CD4-positive, alpha-beta T cell treated with Interleukin-4 for 1 hour (primary cell): ENCODE results near the gene HFE.
"Not testable (repeated sequence)": the region's sequence is repeated elsewhere in the genome, so short reads cannot be mapped to it uniquely, and the experiment has no call there.

Experiments used
- DNase-seq, 2 donors: peaks; one replicate each; pipeline ENCODE4 v3.0.0-alpha.2; 2020 to 2022

The HFE gene

GRCh38 chr6:26116267-26116666, 29.0 kb downstream of the HFE start:
- DNase-seq: no peak

GRCh38 chr6:26118999-26119398, 31.8 kb downstream of the HFE start:
- no peak for DNase-seq

GRCh38 chr6:26120115-26120514, 32.9 kb downstream of the HFE start:
- DNase-seq: not testable (repeated sequence)

- DNase-seq: no peak
Observed at GRCh38 chr6:26120807-26121140, 33.5 kb downstream of the HFE start.

DNA sequence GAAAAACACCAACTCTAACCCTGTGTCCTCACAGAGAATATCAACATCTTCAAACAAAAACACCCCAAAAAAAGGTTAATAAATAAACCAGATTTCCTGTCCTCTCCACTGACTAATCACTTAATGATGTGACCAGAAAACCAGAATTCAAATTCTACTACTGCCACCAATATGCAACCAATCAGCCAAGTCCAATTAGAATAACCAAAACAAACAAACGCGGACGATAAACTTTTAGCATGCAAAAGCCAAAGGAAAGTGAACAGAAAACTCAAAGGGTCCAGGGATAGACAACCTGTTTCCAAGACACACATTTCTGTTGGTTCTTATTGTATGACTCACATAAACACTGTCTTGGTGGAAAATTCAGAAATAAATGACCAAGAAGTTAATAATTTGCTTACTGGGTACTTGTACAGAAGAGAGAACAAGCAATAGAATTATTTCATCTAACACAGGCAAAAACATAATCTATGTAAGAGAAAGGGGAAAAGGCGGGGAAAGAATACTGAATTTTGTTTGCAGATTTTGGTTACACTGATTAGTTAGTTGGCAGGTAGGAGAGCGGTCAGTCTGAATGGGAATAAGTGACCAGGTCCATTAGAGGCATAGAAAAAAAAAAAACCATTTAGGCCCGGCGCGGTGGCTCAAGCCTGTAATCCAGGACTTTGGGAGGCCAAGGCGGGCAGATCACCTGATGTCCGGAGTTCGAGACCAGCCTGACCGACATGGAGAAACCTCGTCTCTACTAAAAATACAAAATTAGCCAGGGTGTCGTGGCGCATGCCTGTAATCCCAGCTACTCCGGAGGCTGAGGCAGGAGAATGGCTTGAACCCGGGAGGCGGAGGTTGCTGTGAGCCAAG, 34.1 kb downstream of the HFE start:
- DNase-seq: no peak

DNA sequence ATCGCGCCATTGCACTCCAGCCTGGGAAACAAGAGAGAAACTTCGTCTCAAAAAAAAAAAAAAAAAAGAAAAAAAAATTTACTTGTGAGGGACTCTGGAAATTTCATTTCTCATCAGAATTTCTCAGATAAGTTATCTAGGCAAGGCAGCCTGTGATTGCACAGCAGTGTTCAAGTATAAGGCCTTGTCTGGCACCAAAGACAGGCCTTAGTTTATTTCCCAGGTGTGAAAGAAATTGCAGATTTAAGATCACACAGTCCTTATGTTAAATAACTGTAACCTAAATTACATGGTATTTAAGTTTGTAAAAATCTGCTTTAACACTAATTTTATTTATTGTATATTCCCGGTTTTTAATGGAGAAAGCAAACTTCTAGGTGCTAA, 34.8 kb downstream of the HFE start:
- DNase-seq: no peak

DNA sequence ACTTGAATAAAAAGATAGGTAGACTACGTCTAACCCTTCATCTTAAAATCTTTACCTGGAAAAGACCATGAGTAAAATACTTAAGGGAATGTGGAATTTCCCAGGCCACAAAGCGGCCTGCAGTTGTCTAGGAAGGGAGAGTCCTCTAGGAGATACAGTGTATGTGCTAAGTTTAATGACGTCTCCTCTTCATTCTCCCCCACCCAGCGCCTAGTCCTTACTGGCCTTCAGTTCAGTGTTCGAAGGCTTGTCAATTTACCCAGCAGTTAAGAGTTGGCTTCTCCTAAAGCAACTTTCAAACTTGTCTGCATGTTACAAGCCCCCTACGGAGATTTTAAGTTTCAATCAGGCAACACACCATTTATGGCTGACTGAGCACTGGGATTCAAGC, 35.2 kb downstream of the HFE start:
- DNase-seq: no peak

- DNase-seq: peak; percentile 98
Observed at GRCh38 chr6:26122793-26123674, 35.8 kb downstream of the HFE start.

DNA sequence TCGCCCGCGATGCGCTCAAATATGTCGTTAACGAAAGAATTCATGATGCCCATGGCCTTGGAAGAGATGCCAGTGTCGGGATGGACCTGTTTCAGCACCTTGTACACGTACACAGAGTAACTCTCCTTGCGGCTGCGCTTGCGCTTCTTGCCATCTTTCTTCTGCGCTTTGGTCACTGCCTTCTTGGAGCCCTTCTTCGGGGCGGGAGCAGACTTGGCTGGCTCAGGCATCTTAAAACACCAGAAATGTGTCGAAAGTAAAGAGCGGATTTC, 36.4 kb downstream of the HFE start:
- no peak for DNase-seq

DNA sequence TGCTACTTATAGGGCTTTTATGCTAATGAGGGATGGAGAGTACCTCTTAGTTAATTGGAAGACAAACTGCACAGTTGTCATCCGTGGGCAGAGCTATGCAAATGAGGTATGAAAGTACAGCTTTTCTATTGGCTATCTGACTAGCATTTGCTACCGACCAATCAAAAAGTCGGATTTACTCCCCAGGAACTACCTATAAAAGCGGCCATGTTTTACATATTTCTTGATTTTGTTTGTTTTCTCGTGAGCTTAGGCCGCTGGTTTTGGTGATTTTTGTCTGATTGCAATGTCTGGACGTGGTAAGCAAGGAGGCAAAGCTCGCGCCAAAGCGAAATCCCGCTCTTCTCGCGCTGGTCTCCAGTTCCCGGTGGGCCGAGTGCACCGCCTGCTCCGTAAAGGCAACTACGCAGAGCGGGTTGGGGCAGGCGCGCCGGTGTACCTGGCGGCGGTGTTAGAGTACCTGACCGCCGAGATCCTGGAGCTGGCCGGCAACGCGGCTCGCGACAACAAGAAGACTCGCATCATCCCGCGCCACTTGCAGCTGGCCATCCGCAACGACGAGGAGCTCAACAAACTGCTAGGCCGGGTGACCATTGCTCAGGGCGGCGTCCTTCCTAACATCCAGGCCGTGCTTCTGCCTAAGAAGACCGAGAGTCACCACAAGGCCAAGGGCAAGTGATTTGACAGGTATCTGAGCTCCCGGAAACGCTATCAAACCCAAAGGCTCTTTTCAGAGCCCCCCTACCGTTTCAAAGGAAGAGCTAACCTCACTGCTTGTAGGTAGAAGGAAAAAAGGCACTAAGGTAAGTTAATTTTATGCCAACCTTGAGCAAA, 36.9 kb downstream of the HFE start:
- peak; percentile 95 to 98 for DNase-seq

- DNase-seq: no peak
Observed at GRCh38 chr6:26124781-26125685, 37.8 kb downstream of the HFE start.

DNA sequence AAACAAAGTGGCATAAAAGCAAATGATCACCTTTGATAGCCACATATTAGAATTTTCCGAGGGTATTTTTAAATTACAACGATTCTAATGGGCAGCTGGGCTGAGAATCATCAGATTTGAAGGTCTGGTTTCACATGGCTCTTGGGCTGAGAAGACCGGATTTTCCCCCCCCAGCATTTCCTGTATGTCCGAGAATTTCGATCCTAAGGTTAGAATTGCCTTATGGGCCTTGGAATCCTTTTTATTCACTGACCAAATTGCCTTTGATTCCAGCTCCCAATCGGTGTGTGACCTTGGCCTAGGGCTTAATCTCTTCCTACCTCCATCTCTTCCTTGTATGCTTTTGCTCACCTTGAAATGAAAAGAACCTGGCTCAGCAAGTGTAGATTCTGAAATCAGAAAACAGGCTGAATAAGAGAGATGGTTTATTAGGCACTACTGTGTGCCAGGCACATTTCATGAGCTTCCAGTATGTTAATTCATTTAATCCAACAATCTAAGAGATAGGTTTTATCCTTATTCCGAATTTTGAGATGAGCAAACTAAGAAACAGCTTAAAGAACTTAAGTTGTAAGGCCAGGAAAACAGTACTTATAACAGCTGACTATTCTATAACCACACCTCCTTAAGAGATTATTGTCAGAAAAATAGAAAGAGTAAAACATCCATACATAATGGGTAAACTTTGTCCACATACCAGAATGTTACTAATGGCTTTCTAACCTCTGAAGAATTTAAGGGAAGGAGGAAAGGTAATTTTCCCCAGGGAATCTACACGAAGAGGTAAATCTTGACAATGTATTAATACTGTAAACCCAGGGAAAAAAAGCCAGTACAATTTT, 39.4 kb downstream of the HFE start:
- DNase-seq: no peak

- DNase-seq: no peak
Observed at GRCh38 chr6:26128013-26128771, 41.0 kb downstream of the HFE start.

- no peak for DNase-seq
Observed at GRCh38 chr6:26129656-26130055, 42.4 kb downstream of the HFE start.

GRCh38 chr6:26130581-26131249, 43.5 kb downstream of the HFE start:
- no peak for DNase-seq

GRCh38 chr6:26131618-26132017, 44.4 kb downstream of the HFE start:
- DNase-seq: no peak

DNA sequence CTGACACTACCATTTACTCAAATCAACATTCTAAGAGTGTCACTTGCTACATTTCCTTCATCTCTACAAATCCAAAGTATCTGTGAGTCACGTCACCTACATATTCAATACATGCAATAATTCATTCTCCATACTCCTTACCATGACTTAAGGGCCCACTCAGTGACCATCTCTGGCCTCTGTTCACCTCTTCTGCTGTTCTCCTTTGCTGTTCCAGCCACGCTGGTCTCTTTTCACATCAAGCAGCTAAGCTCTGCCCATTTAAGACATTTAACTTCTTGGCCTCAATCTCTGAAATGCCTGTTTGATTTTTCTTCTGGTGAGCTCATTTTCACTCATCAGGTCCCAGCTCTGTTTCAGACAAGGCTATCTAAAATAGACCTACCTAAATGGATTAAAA, 46.5 kb downstream of the HFE start:
- no peak for DNase-seq

- no peak for DNase-seq
Observed at GRCh38 chr6:26136321-26136720, 49.1 kb downstream of the HFE start.

DNA sequence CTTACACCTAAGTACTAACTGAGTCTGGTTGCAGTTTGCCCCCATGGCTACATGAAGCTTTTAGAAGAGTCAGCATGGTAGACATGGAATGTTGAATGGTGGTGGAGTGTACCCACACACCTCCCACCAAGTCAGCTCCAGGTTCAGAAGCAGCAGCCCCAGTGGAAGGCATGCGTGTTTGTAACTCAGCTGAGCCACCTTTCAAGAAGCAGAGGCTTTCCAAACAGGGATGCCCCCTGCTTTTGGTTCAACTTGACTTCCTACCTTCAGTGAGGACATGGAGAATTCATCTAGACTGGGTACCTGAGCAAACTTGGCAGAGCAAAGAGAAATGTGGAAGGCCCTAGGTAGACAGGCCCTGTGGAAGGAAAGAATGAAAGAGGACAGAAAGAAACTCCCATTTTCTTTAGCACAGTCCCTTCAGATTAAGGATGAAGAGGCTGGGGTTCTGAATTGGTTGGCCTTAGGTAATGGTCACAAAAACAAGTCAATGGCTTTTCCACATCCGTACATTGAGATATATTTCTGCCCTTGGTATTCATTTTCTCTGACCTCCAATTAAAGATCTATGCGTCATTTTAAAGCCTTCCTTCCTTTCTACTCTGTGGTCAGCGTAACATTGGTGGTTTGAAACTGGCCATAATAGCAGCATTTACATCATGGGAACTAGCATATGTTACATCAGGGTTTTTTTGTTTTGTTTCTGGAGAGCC, 53.2 kb downstream of the HFE start:
- no peak for DNase-seq

DNA sequence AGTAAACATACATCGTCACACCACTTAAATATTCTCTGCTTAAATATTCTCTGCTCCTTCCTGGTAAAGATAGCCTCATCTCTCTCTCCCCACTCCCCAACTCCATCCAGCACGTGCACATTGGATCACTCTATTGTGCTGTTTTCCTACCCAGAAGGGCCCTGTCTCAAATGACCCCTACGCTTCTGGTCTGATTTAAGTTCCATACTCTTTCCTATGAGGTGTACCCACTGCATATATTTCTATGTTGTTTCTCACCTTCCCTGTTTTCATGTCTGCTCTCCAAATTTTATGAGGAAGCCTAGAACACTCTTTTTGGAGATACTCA, 53.7 kb downstream of the HFE start:
- DNase-seq: no peak
